ENCODE results near the gene NRG3.

Gene NRG3

DNA sequence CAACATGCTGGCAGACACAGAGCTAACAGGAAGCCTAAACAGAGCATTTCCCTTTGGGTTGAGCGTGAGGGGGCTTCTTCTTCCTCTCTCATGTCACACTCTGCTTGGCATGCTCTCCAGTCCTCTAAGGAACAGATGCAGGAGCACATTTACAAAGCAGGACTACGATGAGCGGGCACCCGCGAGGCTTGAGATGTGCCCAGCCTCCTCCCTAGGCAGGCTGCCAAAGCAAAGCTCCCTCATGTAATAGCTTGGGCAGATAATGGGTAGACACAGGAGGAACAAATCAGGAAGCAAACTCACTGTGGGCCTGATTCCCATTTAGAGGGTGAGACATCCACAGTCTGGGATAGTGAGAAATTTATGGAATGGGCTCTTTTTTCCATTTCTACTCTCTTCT, 519.1 kb downstream of the NRG3 start:
- no peak for DNase-seq (ENCODE audit: low spot score)

DNA sequence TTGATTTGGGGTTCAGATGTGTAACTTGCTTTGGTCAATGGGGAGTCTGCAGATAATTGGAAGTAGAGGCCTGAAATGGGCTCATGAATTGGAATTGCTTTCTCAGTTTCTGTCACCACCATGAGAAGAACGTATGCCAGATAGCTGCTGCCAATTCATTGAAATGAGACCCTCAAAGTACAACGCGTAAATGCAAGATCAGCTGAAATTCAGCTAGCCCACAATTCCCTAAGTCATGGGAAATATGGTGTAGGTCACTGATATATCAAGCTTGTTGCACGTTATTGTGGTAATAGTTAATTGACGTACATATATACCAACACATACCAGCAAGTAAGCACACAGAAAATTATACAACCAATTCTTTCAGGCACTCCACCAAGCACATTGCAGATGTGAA, 520.0 kb downstream of the NRG3 start:
- DNase-seq (ENCODE audit: low spot score): no peak

DNA sequence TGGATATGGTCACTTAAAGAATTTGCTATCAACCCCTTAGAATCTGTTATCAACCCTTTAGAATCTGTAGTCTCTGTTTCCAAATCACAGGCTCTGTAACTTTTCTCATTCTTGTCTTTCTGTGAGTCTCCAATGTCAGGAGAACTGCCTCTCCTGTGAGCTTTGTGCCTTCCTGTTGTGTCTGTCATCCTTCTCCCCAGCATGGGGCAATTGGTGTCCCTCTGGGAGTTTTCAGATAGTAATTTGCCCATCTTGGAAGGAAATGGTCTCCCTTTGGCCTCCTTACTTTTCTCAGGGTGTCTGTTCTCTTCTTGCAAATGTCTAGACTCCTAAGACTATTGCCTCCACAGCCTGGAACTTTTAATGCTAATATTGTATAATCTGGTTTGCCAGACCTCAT, 521.9 kb downstream of the NRG3 start:
- DNase-seq (ENCODE audit: low spot score): no peak

DNA sequence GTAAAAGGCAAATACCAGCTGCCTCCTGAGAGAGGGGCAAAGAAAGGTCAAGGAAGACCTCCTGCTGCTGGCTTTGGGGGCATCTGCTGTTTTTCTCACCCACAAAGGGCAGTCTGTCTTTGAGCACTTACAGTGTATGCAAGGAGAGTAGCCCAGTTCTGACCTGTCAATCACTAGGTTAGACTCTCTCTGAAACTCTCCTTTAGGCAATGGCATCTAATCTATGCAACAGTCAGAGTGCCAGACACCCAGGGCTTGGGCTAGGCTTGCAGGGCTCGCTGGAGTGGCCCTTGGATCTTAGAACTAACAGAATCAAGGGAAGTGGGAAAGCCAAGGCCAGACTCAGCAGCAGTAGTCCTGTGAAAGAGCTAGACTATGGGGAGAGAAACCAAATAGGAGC, 522.9 kb downstream of the NRG3 start:
- peak; percentile 47 for DNase-seq (ENCODE audit: low spot score)

DNA sequence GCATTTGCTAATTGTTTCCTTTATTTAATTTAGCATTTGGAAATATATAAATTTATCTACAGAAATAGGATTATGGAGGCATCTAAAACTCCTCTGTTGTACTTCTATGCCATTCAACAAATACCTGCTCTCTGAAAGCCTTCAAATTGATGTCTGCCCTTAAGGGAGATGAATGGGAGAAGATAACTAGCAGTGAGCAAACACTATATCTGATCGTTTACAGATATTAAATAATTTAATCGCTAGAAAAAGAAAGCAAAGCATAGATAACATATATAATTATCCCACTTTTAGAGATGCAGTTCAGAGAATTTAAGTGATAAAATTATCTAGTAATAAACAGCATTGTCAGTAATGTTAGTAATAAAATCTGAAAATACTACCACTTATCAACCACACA, 524.9 kb downstream of the NRG3 start:
- no peak for DNase-seq (ENCODE audit: low spot score)

DNA sequence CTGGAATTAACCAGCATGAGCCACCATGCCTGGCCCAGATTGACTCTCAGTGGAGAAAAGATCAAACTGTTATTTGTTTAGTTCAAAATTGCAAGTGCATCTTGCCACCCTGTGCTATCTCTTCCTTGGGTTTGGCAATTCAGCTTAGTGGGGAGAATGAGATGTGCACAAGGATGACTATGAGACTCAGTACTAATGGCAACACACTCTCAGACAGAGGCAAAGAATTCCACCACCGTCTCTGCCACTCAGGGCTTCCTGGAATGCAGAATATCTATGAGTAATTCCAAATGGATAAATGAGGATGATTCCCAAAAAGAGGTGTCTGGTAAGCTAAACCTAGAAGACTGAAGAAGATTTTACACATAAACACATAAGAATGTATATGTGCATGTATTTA, 525.8 kb downstream of the NRG3 start:
- no peak for DNase-seq (ENCODE audit: low spot score)

DNA sequence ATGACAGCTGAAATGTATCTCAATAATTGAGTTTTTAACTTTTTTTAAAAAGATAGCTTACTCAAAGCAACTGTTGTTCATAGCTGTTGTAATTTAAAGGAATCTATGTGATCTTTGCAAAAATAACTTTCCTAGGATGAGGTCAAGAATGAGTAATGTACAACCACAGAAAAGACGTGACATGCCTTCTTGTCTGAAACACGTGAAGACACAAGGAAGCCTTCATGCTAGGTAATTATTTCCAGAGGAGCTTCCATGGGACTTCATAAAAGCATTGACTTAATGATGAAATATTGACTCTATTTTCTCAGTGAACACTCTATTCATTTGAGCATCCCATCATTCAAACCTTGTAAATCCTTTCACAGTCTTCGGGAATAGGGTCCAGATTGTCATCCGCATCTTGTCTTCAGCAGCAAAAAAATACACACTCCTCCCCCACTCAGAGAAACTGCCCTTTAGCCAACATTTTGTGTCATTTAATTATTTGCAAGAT, 528.0 kb downstream of the NRG3 start:
- DNase-seq (ENCODE audit: low spot score): no peak

DNA sequence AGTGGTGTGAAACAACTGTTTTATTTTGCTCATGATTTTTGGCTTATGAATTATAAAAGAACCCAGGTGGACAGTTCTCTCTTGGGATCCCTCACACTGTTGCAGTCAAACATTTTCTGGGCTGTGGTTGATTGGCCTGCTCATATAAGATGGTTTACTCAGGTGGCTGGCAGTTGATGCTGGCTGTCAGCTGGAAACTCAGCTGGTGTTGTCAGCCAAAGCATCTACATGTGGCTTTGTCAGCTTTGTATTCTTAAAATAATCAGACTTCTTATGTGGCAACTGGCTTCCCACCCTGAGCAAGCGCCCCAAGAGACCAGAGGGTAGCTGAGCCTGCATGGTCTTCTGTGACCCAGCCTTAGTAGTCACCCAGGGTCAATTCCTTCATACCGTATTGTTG, 534.7 kb downstream of the NRG3 start:
- no peak for DNase-seq (ENCODE audit: low spot score)

DNA sequence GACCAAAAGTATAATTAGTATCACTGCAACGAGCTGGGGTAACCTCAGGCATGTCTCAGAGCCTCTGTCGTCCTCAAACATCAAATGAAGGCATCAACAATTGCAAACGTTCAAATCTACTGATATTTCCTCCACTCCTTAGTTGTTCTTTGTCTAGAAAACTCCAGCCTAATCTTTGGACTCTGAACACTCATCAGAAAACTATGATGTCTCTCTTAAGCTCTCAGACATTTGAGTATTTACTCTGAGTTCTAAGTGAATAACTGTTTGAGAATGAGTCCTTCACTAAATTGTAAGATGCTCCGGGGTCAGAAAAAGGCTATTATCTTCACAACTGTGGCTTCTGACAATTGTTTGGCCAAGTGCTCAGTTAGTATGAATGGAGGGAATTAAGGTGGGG, 536.4 kb downstream of the NRG3 start:
- DNase-seq (ENCODE audit: low spot score): no peak

DNA sequence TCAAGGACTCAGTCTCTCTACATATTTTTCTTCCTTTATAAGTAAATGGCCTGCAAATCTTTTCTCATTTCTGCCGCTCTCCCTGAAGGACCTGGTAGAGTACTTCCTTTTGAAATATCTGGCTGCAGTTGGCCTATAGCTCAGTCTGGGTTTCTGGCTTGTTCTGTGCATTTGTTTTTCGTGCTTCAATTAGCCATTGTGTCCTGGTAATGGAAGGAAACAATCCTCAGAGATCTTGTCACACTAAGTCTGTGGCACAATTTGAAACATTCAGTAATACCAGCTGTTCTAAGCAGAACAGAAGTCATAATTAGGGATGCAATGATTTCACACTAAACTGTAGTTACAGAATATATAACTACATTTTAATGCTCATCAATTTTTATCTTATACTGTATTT, 545.0 kb downstream of the NRG3 start:
- no peak for DNase-seq (ENCODE audit: low spot score)

DNA sequence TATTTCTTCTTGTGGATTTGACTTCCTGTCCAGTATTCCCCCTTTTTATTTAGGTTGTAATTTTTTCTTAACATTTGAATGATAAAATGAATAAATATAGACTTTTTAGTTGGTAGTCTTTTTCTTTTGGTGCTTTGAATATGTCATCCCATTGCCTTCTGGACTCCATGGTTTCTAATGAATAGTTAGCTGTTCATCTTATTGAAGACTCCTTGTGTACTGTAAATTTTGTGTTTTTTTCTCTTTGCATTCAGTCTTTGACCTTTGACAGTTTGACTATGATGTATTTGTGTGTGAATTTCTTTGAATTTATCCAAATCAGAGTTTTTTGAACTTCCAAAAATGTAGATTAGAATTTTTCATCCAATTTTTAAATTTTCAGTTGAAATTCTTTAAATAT, 554.3 kb downstream of the NRG3 start:
- no peak for DNase-seq (ENCODE audit: low spot score)

DNA sequence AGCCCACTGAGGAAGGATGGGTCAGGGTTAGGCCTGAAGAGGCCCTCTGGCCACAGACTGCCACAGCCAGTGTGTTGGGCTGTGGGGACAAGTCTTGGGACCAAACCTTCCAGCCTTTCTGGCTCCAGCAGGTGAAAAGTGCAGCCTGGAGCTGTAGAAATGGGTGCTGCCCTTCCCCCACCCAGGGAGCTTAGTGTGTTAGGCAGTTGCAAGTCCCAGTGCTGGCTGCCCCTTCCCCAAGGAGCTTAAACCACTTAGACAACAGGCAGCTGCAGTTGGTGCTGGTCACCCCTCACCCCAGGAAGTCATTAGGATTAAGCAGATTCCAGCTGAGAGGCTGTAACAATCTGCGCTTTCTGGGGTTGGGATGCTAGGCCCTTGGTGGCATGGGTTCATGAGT, 563.3 kb downstream of the NRG3 start:
- no peak for DNase-seq (ENCODE audit: low spot score)

DNA sequence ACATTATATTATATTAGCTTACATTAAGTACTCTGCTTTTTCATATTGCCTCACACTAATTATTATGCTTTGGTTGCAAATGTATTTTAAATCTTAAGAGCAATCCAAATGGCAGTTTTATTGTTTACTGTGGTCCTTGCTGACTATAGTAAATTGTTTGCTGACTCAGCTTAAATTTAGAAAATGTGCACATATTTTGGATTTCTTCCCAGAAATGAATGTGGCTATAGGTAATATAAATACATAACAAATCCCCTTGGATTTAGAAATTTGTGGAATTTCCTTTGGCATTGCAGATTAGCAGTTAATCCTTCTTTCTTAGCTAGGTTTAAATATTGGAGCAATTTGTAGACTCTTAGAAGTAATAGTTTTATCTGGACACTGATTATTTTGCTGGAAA, 565.8 kb downstream of the NRG3 start:
- no peak for DNase-seq (ENCODE audit: low spot score)

DNA sequence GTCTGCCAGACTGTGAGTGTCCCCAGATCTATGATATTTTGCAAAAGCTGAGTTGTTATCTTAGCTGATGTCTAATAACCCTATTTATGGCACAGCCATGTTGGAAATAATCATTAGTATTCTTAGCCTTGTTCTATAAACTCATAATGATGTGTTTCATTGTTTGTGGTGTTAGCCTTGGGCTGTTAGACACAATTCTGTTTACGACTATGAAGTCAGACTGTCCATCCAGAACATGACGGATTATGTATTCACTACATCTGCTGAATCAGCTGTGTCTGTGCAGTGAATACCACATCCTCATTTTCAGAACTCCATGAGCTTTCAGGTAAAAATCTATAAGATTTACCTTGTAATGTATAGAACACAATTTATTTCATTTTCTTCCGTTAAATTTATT, 577.1 kb downstream of the NRG3 start:
- DNase-seq (ENCODE audit: low spot score): no peak

DNA sequence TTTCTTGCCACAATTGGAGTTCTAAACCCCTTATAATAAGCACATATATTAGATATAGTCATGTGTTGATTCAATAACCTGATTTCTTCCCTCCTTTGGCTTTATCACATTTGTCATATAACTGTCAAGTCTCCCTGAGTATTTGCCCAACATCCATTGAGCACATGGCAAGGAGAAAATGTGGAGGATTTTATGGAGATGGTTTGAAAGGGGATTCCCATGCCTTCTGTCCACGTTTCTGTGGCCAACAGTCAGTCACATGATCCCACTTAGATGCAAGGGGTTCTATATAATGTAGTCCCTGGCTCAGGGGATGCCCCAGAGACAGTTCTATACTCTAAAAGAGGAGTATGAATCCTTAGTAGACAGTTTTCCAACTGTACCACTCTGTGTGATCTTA, 577.7 kb downstream of the NRG3 start:
- no peak for DNase-seq (ENCODE audit: low spot score)

DNA sequence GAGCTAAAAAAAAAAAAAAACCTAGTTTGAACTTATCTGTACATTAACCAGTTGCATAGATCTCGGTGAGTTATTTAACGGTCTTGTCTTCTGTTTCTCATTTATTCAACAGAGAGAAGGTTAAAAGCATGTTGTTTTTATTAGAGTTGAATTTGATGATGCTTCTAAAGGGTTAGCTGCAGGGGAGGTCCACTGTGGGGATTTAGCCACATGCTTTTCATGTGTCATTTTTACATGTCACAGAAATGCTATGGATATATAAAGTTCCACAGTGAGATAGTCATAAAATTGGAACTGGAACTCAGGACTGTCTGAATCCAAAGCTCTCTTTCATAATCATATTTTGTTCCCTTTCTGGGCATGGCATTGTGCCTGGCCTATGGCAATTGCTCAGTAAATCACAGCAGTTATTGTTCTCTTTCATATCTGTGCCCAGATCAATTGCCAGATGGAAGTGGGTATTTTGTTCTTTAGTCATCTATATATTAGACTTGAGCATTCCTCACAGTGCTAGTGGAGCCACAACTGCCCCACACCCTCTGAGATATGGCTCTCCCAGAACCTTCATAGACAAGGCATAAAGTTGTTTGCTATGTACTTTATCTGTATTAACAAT, 578.8 kb downstream of the NRG3 start:
- no peak for DNase-seq (ENCODE audit: low spot score)

DNA sequence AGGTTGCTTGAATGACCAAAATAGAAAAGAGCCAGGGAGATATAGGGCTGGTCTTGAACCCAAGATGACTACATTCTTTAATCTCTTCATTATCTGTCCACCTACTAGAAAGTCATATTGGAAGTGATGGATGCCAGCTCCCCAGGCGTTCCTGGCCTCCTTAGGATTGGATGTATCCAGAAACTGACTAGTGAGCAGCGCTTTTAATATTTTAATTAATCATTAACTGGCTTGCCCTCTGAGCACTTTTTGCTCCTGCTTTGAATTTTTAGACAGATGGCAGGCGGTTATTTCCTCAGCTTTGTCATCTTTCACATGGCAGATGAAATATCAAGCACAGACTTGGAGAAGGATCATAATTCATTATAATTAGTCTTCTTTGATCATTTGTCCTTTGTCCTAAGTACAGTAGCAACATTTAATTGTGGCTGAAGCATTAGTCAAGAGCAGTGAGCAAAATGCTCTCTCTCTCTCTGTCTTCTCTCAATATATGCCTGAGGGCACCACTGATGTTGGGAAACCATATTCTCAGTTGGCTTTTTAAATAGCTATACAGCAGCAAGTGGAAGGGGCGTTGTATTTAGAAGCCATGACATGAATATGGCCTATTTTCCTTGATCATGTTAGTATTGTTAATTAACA, 588.0 kb downstream of the NRG3 start:
- DNase-seq (ENCODE audit: low spot score): no peak

DNA sequence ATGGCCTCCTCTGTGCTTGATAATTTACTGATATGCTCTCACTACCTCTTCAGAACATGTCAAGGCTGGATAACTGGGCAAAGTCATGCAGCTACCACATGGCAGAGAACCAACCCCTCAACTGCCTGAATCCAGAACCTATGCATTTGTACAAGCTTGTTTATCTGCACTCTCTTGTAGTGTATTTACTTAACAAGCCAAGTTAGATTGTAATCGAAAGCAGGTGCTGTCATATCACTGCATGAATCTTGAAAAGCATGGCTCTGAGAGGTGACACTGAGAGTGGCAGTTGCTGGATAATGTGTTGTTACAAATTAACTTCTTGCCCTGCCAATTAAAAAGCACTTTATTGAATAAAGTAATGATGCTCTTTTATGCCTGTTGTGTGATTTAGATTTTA, 588.6 kb downstream of the NRG3 start:
- no peak for DNase-seq (ENCODE audit: low spot score)

DNA sequence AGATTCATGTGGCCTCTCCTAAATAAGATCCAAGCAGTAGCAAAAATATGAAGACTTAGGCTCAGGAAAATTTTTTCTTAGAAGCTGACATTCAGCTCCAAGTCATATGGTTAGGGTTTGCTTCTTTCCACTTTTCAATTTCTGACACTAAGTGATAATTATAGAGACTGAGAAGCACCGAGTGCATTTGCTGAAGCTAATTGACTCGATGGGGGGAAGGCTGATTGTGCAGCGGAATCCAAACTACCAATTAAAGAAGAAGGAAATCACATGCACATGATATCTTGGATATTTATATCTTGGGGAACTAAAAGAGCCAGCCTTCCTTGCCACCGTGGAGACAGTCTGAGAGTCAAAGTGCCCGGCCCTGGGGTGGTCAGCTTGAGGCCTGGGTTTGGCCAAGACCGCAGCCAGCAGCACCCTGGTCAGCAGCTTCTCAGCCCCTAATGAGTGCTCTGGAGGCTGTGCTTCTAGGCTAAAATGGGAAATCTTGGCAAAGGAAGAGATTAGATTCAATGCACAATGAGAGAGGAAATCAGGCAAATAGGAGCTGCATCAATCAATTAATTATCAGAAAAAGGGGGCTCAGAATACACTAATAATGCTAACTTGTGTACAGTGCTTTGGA, 589.3 kb downstream of the NRG3 start:
- no peak for DNase-seq (ENCODE audit: low spot score)

DNA sequence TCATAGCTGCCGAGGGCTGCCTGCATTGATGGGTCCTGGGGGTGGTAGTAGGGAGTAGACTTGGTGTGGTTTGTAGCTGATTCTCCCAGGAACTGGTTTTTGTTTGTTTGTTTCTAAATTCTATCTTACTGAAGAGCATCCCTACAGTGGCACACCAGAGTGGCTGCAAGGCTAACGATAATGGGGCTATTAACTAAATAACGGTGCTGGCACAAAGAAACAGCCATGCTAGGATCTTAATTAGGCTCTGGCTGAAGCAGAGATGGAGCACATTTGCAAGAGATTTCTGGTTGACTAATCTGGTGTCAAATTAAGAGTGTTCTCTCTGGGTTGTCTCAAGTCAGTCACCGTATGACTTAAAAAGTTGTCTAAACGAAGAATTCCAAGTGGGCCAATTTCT, 590.0 kb downstream of the NRG3 start:
- no peak for DNase-seq (ENCODE audit: low spot score)

DNA sequence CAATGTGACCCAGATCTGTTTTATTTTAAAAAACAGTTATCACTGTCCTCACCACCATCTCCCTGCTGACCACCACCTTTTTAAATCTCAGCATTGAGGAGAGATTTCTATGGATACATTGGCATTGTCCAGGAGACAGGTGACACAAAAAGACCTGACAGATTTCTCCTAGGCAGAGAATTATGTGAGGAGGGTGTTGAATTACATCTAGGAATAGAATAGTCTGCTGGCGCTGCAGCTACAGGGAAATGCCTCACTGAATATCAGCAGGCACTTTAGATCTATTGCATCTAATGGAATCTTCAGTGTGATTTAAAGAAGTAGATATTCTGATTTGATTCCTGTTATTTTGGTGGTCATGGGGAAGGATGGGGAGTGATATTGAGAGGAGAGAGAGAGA, 593.5 kb downstream of the NRG3 start:
- no peak for DNase-seq (ENCODE audit: low spot score)

DNA sequence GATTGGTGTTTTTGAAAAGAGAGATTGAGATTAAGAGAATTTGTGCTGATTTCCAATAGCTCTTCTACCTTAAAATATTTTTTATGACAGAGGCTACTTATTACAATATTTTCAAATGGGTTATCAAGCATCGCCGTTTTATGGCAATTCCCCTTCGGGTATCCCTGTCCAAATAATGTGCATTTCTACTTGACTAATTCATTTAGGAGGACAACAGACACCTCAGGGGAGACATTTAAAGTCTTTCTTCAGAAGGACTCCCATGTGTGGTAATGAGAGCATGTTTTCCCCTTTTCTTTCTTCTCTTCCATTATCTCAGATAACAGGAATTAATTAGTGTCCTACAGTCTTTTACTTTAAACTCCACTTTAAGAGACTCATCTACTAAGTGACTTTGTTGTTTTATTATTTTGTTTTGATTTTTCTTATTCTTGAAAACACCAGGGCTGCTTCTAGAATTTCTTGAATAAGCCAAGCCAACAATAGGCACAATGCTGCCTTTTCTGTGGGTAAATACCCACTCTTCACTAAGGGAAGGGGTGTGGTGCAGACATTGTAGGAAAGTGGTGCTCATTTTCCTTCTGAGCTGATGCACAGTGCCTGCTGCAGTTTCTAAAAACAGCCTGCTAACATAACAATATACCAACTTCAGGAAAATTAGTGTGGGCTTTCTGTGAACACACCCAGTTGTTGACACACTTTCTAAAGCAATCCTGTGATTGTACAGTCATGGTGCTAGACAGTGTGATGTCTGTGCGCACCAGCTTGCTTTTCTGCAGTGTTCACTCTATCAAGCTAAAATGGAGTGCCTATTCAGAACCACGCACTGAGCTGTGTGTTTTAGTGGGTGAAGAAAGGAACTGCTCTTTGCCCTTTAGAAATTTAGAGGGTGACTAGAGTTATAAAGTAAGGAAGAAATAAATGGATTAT, 597.7 kb downstream of the NRG3 start:
- DNase-seq (ENCODE audit: low spot score): no peak

DNA sequence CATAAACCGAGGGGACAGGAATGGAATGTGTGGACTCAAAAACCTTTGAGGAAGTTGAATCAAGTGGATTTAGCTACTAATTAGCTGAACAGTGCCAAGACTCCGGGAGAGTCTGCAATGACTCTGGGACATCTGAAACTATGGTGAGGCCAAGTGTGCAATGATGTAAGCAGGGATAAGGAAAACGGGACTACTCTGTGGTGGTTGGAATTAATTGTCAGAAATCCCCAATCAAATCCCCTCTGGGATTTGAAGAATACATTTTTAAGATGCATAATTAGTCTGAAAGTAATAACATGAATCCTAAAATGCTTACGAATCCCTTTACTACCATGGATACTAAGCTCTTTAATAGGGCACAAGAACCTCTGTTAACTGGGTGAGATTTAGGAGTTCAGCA, 602.8 kb downstream of the NRG3 start:
- no peak for DNase-seq (ENCODE audit: low spot score)
